BE2C (cell line): Measurements from ENCODE around the gene NDST1.

Source experiments
- DNase-seq: peaks from one replicate; pipeline ENCODE4 v3.0.0-alpha.2; 2020
- H3K27me3 ChIP-seq: fragments of 250-450 bp; sonication (Bioruptor Pico); 2 replicates; pipeline ENCODE4 v1.5.1; 2020; ENCODE audit warnings: mild to moderate bottlenecking
- H3K36me3 ChIP-seq: fragments of 250-450 bp; sonication (Bioruptor Pico); 2 replicates; pipeline ENCODE4 v1.5.1; 2020; ENCODE audit warnings: mild to moderate bottlenecking
- H3K4me1 ChIP-seq: fragments of 250-450 bp; sonication (Bioruptor Pico); 2 replicates; pipeline ENCODE4 v1.5.1; 2020
- H3K4me3 ChIP-seq: 2 replicates; pipeline ENCODE4 v1.5.1; 2011; ENCODE audit warnings: low read depth, low read length
- H3K9me3 ChIP-seq: fragments of 250-450 bp; sonication (Bioruptor Pico); 2 replicates; pipeline ENCODE4 v1.5.1; 2020
- TF ChIP-seq, protein P1 (sequence below): IDR thresholded peaks from 2 replicates; pipeline ENCODE4 v1.5.1; 2012; ENCODE audit warnings: mild to moderate bottlenecking, low read depth, low read length

NDST1 gene

GRCh38 chr5:150553911-150554310 is 46.0 kb downstream of the NDST1 start:
- TF ChIP-seq, protein P1, sequence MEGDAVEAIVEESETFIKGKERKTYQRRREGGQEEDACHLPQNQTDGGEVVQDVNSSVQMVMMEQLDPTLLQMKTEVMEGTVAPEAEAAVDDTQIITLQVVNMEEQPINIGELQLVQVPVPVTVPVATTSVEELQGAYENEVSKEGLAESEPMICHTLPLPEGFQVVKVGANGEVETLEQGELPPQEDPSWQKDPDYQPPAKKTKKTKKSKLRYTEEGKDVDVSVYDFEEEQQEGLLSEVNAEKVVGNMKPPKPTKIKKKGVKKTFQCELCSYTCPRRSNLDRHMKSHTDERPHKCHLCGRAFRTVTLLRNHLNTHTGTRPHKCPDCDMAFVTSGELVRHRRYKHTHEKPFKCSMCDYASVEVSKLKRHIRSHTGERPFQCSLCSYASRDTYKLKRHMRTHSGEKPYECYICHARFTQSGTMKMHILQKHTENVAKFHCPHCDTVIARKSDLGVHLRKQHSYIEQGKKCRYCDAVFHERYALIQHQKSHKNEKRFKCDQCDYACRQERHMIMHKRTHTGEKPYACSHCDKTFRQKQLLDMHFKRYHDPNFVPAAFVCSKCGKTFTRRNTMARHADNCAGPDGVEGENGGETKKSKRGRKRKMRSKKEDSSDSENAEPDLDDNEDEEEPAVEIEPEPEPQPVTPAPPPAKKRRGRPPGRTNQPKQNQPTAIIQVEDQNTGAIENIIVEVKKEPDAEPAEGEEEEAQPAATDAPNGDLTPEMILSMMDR: no peak
- Histone ChIP-seq H3K4me3 (no peak overlapping the region), H3K27me3 (no peaks in the 10 kb centered on the region), H3K9me3 (no peaks in the 10 kb centered on the region), H3K36me3 (peaks cover 44% of the 10 kb centered on the region), H3K4me1 (no peaks in the 10 kb centered on the region)
- DNase-seq: no peak

DNA sequence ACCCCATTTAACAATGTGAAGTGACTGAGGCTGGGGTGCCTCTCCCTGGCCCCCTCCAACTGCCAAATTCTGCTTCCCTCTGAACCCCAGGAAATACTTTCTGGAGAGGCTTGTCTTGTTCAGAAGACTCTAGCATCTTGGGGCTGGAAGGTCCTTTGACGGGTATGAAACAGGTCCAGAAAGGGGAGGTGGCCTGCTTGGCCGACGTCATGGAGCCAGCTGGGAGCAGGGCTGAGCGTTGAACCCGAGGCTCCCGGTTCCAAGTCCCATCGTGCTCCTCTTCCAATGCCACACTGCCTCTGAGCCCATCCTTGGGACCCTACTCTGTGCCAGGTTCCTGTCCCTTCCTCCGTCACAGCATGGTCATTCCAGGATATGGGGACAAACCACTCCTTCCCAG is 46.9 kb downstream of the NDST1 start:
- Histone ChIP-seq H3K9me3 (no peaks in the 10 kb centered on the region), H3K4me1 (no peaks in the 10 kb centered on the region), H3K27me3 (no peaks in the 10 kb centered on the region), H3K36me3 (peaks cover 36% of the 10 kb centered on the region; the same call in 1 of the 2 replicates), H3K4me3 (no peak overlapping the region)
- TF ChIP-seq, protein P1: no peak
- no peak for DNase-seq

DNA sequence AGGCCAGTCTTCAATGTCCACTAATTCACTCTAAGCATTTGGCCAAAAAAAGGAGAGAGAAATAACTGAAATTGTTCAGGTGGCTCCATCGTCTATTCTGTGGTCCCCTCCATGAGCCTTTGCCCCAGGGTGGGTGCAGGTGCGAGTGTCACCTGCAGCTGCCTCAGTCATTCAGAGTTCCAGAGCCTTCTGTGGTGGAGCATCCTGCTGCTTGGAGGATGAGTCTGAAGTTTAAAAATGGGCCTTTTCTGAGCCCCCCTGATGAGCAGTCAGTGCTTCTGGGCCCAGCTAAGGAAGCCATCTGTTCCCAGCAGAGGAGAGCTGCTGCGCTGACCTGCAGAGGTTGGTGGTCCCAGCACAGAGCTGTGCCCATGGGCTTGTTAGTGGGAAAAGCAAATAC is 48.2 kb downstream of the NDST1 start:
- Histone ChIP-seq H3K4me3 (no peak overlapping the region), H3K4me1 (peaks cover 4% of the 10 kb centered on the region; the same call in 1 of the 2 replicates), H3K27me3 (no peaks in the 10 kb centered on the region), H3K36me3 (peaks cover 26% of the 10 kb centered on the region; the same call in 1 of the 2 replicates), H3K9me3 (no peaks in the 10 kb centered on the region)
- no peak for DNase-seq
- TF ChIP-seq, protein P1: no peak

DNA sequence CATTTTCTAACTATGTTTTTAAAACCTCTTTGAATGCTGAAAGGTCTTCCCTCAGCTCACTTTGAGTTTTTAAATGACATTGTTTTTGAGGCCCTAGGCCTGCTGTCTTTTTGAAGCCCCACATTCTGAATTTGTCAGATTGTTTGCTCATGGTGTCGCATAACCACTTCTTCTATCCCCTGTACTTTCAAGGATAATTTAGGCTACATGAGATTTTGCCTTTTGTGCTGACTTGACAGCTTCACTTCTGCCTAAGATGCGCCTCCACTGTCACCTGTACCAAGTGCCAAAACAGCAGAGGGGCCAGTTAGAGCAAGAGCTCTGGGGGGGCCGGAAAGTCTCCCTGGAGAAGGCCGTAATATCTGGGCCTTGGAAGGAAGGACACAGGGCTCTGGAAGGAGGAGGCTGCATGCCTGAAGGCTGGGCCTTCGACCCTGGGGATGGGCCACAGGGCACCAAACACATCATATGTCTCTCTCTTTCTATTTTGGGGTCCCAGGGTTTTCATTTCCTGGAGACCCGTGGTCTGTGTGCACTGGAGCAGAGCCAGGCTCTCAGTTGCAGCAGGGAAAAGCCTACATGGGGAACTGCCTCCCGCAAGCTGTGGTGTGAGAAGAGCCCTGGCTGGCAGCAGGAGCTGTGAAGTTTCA is 49.1 kb downstream of the NDST1 start:
- Histone ChIP-seq H3K4me3 (no peak overlapping the region), H3K27me3 (no peaks in the 10 kb centered on the region), H3K4me1 (peaks cover 4% of the 10 kb centered on the region; the same call in 1 of the 2 replicates), H3K9me3 (no peaks in the 10 kb centered on the region), H3K36me3 (peaks cover 20% of the 10 kb centered on the region; the same call in 1 of the 2 replicates)
- TF ChIP-seq, protein P1: no peak
- DNase-seq: no peak

DNA sequence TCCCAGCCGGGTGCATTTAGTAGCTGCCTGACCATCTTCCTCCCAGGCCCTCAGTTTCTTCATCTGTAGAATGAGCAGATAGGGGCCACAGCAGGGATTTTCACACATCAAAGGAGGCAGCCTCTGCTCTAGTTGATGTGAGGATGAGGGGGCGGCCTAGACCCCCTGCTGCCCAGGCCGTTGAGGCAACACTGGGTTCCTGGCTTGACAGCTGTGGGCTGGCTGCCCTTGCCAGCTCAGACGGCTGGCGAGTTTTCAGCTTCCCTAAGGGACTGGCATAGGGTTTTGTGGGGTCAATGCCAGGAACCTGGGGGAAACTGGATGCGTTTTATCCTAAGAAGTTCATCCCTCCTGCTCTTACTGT is 49.6 kb downstream of the NDST1 start:
- H3K4me1 ChIP-seq: peaks cover 4% of the 10 kb centered on the region; the same call in 1 of the 2 replicates
- H3K27me3 ChIP-seq: no peaks in the 10 kb centered on the region
- no peak overlapping the region for H3K4me3 ChIP-seq
- H3K36me3 ChIP-seq: peaks cover 19% of the 10 kb centered on the region; the same call in 1 of the 2 replicates
- no peaks in the 10 kb centered on the region for H3K9me3 ChIP-seq
- DNase-seq: no peak
- TF ChIP-seq, protein P1: no peak

DNA sequence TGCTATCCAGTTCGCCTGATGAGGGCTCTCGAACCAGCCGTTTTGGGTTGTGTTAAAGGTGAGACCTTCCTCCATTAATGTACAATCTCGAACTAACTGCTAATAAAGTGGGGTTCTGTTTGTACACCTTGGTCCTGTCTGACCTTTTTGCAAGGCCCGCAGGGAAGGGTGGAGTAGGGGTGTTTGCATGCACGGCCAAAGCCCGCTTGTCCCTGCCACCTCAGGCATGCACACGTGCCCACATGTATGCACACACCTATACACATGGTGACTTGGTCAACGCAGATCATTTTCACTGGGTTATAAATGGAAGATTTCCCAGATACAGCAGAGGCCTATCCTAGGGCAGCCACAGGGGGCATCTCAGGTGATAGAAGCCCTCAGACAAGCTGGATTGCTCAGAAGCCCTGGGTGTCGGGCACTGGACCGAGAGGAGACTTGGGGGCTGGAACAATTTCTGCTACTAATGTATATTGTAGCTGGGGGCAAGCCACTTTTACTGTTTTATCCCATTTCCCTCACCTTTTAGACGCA is 50.2 kb downstream of the NDST1 start:
- peaks cover 16% of the 10 kb centered on the region; the same call in 1 of the 2 replicates for H3K36me3 ChIP-seq
- peaks cover 4% of the 10 kb centered on the region; the same call in 1 of the 2 replicates for H3K4me1 ChIP-seq
- H3K4me3 ChIP-seq: no peak overlapping the region
- H3K27me3 ChIP-seq: no peaks in the 10 kb centered on the region
- no peaks in the 10 kb centered on the region for H3K9me3 ChIP-seq
- no peak for DNase-seq
- TF ChIP-seq, protein P1: no peak
